HuH-7 (cell line): ENCODE measurements around the gene TRIOBP.

Experiments used
- DNase-seq: peaks from one replicate; pipeline ENCODE4 v3.0.0; 2011; ENCODE audit warnings: low spot score

TRIOBP gene

GRCh38 chr22:37749226-37749625, 52.4 kb downstream of the TRIOBP start:
- no peak for DNase-seq

GRCh38 chr22:37749831-37750595, 53.2 kb downstream of the TRIOBP start:
- no peak for DNase-seq

GRCh38 chr22:37750596-37751162, 53.8 kb downstream of the TRIOBP start:
- no peak for DNase-seq

GRCh38 chr22:37751449-37752188, 54.8 kb downstream of the TRIOBP start:
- no peak for DNase-seq

- DNase-seq: peak; percentile 53
These were observed 55.6 kb downstream of the TRIOBP start for GRCh38 chr22:37752189-37753087.

- no peak for DNase-seq
These were observed 56.9 kb downstream of the TRIOBP start for GRCh38 chr22:37753746-37754145.

GRCh38 chr22:37757663-37758062, 60.8 kb downstream of the TRIOBP start:
- DNase-seq: no peak

- peak; percentile 83 for DNase-seq
These were observed 61.8 kb downstream of the TRIOBP start for GRCh38 chr22:37758694-37759093.

GRCh38 chr22:37759281-37759680, 62.4 kb downstream of the TRIOBP start:
- no peak for DNase-seq

GRCh38 chr22:37760152-37760551, 63.3 kb downstream of the TRIOBP start:
- DNase-seq: peak; percentile 97

GRCh38 chr22:37762389-37762836, 65.6 kb downstream of the TRIOBP start:
- DNase-seq: no peak

- no peak for DNase-seq
These were observed 66.2 kb downstream of the TRIOBP start for GRCh38 chr22:37763012-37763411.

- no peak for DNase-seq
These were observed 66.8 kb downstream of the TRIOBP start for GRCh38 chr22:37763652-37764051.

GRCh38 chr22:37764622-37765021, 67.8 kb downstream of the TRIOBP start:
- DNase-seq: no peak

GRCh38 chr22:37765498-37765897, 68.7 kb downstream of the TRIOBP start:
- DNase-seq: no peak

- DNase-seq: no peak
These were observed 69.2 kb downstream of the TRIOBP start for GRCh38 chr22:37765953-37766576.

GRCh38 chr22:37768273-37768672, 71.4 kb downstream of the TRIOBP start:
- DNase-seq: peak; percentile 80

- DNase-seq: no peak
These were observed 72.2 kb downstream of the TRIOBP start for GRCh38 chr22:37769056-37769455.

- no peak for DNase-seq
These were observed 74.2 kb downstream of the TRIOBP start for GRCh38 chr22:37771081-37771480.

- DNase-seq: no peak
These were observed 75.0 kb downstream of the TRIOBP start for GRCh38 chr22:37771702-37772427.

- DNase-seq: no peak
These were observed 77.9 kb downstream of the TRIOBP start for GRCh38 chr22:37774728-37775127.
